H9 (cell line): ENCODE measurements around the gene ARSI. TPM values are rescaled to one million over a fixed set of nuclear protein-coding genes. Genes with fewer than 3 reads are reported as not detected.

Experiments
- DNase-seq: peaks from one replicate; pipeline ENCODE4 v3.0.0-alpha.2; 2017
- H2AFZ ChIP-seq: one replicate; pipeline ENCODE4 v1.6.1; 2013; ENCODE audit warnings: mild to moderate bottlenecking, low read length, control low read depth, moderate library complexity
- H2AK5ac ChIP-seq: 2 replicates; pipeline ENCODE4 v1.6.1; 2013; ENCODE audit warnings: low read length, control low read depth, mixed read lengths; ENCODE audit not compliant: insufficient read length
- H2BK120ac ChIP-seq: one replicate; pipeline ENCODE4 v1.6.1; 2013; ENCODE audit warnings: low read depth, mild to moderate bottlenecking, low read length, control low read depth, inconsistent platforms; ENCODE audit not compliant: poor library complexity, severe bottlenecking
- H2BK12ac ChIP-seq: 2 replicates; pipeline ENCODE4 v1.6.1; 2013; ENCODE audit warnings: low read length, control low read depth, mixed read lengths, low read depth; ENCODE audit not compliant: insufficient read length
- H2BK15ac ChIP-seq: 2 replicates; pipeline ENCODE4 v1.6.1; 2013; ENCODE audit warnings: low read depth, low read length, control low read depth
- H2BK20ac ChIP-seq: one replicate; pipeline ENCODE4 v1.6.1; 2013; ENCODE audit warnings: low read depth, mild to moderate bottlenecking, low read length, control low read depth, inconsistent platforms; ENCODE audit not compliant: poor library complexity, severe bottlenecking
- H2BK5ac ChIP-seq: 2 replicates; pipeline ENCODE4 v1.6.1; 2013; ENCODE audit warnings: low read length, control low read depth, mixed read lengths; ENCODE audit not compliant: insufficient read length
- H3K14ac ChIP-seq: 2 replicates; pipeline ENCODE4 v1.6.1; 2013; ENCODE audit warnings: low read length, control low read depth; ENCODE audit not compliant: insufficient read depth
- H3K18ac ChIP-seq: 2 replicates; pipeline ENCODE4 v1.6.1; 2013; ENCODE audit warnings: low read depth, mild to moderate bottlenecking, mixed read lengths, low read length, control low read depth; ENCODE audit not compliant: insufficient read length
- H3K23ac ChIP-seq: 2 replicates; pipeline ENCODE4 v1.6.1; 2013; ENCODE audit warnings: low read length, control low read depth, mixed read lengths, low read depth; ENCODE audit not compliant: insufficient read length
- H3K23me2 ChIP-seq: 2 replicates; pipeline ENCODE4 v1.6.1; 2013; ENCODE audit warnings: low read depth, mild to moderate bottlenecking, mixed read lengths, low read length, control low read depth; ENCODE audit not compliant: insufficient read length, poor library complexity, severe bottlenecking
- H3K27ac ChIP-seq: 2 replicates; pipeline ENCODE4 v1.5.1; 2013; ENCODE audit warnings: low read length, control low read depth, mixed read lengths, low read depth; ENCODE audit not compliant: insufficient read length
- H3K27me3 ChIP-seq: 2 replicates; pipeline ENCODE4 v1.6.1; 2013; ENCODE audit warnings: low read length, control low read depth, inconsistent platforms; ENCODE audit not compliant: insufficient read depth
- H3K4ac ChIP-seq: 2 replicates; pipeline ENCODE4 v1.6.1; 2013; ENCODE audit warnings: low read depth, mild to moderate bottlenecking, control low read depth, inconsistent platforms, low read length, moderate library complexity
- H3K4me1 ChIP-seq: 2 replicates; pipeline ENCODE4 v1.6.1; 2013; ENCODE audit warnings: low read length, control low read depth, inconsistent platforms; ENCODE audit not compliant: insufficient read depth
- H3K4me2 ChIP-seq: 2 replicates; pipeline ENCODE4 v1.6.1; 2013; ENCODE audit warnings: low read length, control low read depth, mixed read lengths; ENCODE audit not compliant: insufficient read length, insufficient read depth
- H3K56ac ChIP-seq: 2 replicates; pipeline ENCODE4 v1.6.1; 2013; ENCODE audit warnings: low read depth, mild to moderate bottlenecking, mixed read lengths, low read length, control low read depth; ENCODE audit not compliant: insufficient read length
- H3K79me1 ChIP-seq: 2 replicates; pipeline ENCODE4 v1.6.1; 2013; ENCODE audit warnings: low read depth, mild to moderate bottlenecking, moderate library complexity, low read length, control low read depth, inconsistent platforms; ENCODE audit not compliant: insufficient read depth, poor library complexity, severe bottlenecking
- H3K79me2 ChIP-seq: 2 replicates; pipeline ENCODE4 v1.6.1; 2013; ENCODE audit warnings: low read length, control low read depth, inconsistent platforms; ENCODE audit not compliant: insufficient read depth
- H3K9ac ChIP-seq: 2 replicates; pipeline ENCODE4 v1.6.1; 2013; ENCODE audit warnings: low read length, control low read depth, mixed read lengths; ENCODE audit not compliant: insufficient read length; ENCODE audit errors: extremely low read depth
- H3K9me3 ChIP-seq: one replicate; pipeline ENCODE4 v1.6.1; 2013; ENCODE audit warnings: low read depth, low read length, inconsistent platforms; ENCODE audit not compliant: control insufficient read depth
- H3T11ph ChIP-seq: one replicate; pipeline ENCODE4 v1.6.1; 2013; ENCODE audit warnings: mild to moderate bottlenecking, low read length, control low read depth, inconsistent platforms
- H4K20me1 ChIP-seq: one replicate; pipeline ENCODE4 v1.6.1; 2013; ENCODE audit not compliant: control insufficient read depth, insufficient read length, insufficient read depth
- H4K5ac ChIP-seq: 2 replicates; pipeline ENCODE4 v1.6.1; 2013; ENCODE audit warnings: low read depth, mild to moderate bottlenecking, mixed read lengths, low read length, control low read depth; ENCODE audit not compliant: insufficient read length
- H4K8ac ChIP-seq: replicated peaks from 2 replicates; pipeline ENCODE4 v1.6.1; 2013; ENCODE audit warnings: low read length, control low read depth, mixed read lengths, low read depth; ENCODE audit not compliant: insufficient read length
- H4K91ac ChIP-seq: 2 replicates; pipeline ENCODE4 v1.6.1; 2013; ENCODE audit warnings: low read depth, mild to moderate bottlenecking, moderate library complexity, mixed read lengths, low read length, control low read depth; ENCODE audit not compliant: insufficient read length
- H3K27ac Mint-ChIP-seq, 3 experiments: 2 replicates in 2 of 3; 3 replicates in 1 of 3; pipeline ENCODE4 v1.8.0; 2020 to 2021; ENCODE audit warnings: mixed read lengths in 3 of 3, mild to moderate bottlenecking in 1 of 3, moderate library complexity in 1 of 3
- H3K27me3 Mint-ChIP-seq: 2 replicates; pipeline ENCODE4 v1.8.0; 2021; ENCODE audit warnings: low read depth, mild to moderate bottlenecking, moderate library complexity, mixed read lengths
- H3K36me3 Mint-ChIP-seq, 3 experiments: 2 replicates in 2 of 3; 3 replicates in 1 of 3; pipeline ENCODE4 v1.8.0; 2020 to 2021; ENCODE audit warnings: low read depth in 3 of 3, mixed read lengths in 3 of 3; ENCODE audit not compliant: insufficient read depth in 1 of 3
- H3K4me1 Mint-ChIP-seq, 2 experiments: 2 replicates each; pipeline ENCODE4 v1.8.0; 2020; ENCODE audit warnings: mixed read lengths in 2 of 2
- H3K4me3 Mint-ChIP-seq, 2 experiments: 2 replicates in 1 of 2; 3 replicates in 1 of 2; pipeline ENCODE4 v1.8.0; 2020 to 2021; ENCODE audit warnings: mild to moderate bottlenecking in 2 of 2, mixed read lengths in 2 of 2, moderate library complexity in 1 of 2
- H3K9me3 Mint-ChIP-seq, 2 experiments: 2 replicates in 1 of 2; 3 replicates in 1 of 2; pipeline ENCODE4 v1.8.0; 2020; ENCODE audit warnings: mild to moderate bottlenecking in 2 of 2, mixed read lengths in 2 of 2, moderate library complexity in 1 of 2
- WGBS: extraction: QIAGEN DNeasy Blood & Tissue Kit; methylation state at CpG from one replicate; pipeline ENCODE4 v1.1.7; 2013; ENCODE audit warnings: missing lambda C conversion rate, low lambda C conversion rate, mixed read lengths; ENCODE audit not compliant: insufficient read length; ENCODE audit errors: extremely low coverage; 5-methylcytosine and 5-hydroxymethylcytosine counted together
- total RNA-seq: library from RNA; stranded (reverse); gene quantifications from 2 replicates; pipeline ENCODE4 v1.2.1, GENCODE V29; 2021
- TF ChIP-seq, protein P1 (sequence below): fragments of 200-600 bp; sonication (generic); conservative IDR thresholded peaks from 3 replicates; pipeline ENCODE4 v1.8.0; 2021; ENCODE audit warnings: antibody characterized with exemption, mild to moderate bottlenecking

Gene ARSI
- total RNA-seq, 1 experiment from 2014 or later: 1.7 TPM

DNA sequence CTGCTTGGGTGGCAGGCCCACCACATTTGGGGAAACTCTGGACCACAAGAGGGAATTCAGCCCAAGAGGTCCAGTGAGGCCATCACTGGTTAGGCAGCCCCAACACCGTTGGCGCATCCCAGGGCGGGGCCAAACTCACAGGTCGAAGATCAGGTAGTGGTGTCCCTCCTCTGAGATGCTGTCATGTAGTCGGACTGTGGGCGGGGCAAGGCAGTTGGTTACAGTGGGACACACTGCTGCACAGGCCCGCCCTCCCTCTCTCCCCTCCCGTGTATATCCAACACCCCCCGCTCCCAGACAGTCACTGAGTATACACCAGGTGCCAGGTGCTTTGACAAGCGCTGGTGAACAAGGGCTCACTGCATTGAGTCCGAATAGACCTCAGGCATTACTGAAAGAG, 45.3 kb downstream of the ARSI start:
- Histone ChIP-seq H2BK5ac (no peak overlapping the region), H3K4me2 (no peak overlapping the region), H2AK5ac (no peak overlapping the region), H3K9ac (no peak overlapping the region), H3K4me1 (no peaks in the 10 kb centered on the region; the same call in 1 of the 2 replicates), H3K27ac (no peak overlapping the region), H2AFZ (no peak overlapping the region), H2BK15ac (no peak overlapping the region), H4K5ac (no peak overlapping the region), H3K23ac (no peak overlapping the region), H3K56ac (no peak overlapping the region), H2BK20ac (no peak overlapping the region), H3K27me3 (no peaks in the 10 kb centered on the region), H3T11ph (no peak overlapping the region), H4K91ac (no peak overlapping the region), H3K18ac (no peak overlapping the region), H3K4ac (no peak overlapping the region), H4K8ac (no peak overlapping the region), H3K14ac (no peak overlapping the region), H3K79me2 (no peaks in the 10 kb centered on the region), H3K23me2 (no peaks in the 10 kb centered on the region), H3K9me3 (no peaks in the 10 kb centered on the region), H2BK120ac (no peak overlapping the region), H4K20me1 (no peaks in the 10 kb centered on the region), H3K79me1 (no peaks in the 10 kb centered on the region), H2BK12ac (no peak overlapping the region)
- Mint-ChIP-seq H3K4me3 (no peak overlapping the region), H3K27ac (no peak overlapping the region), H3K9me3 (no peaks in the 10 kb centered on the region), H3K4me1 (peaks cover 5 to 14% of the 10 kb centered on the region in 2 experiments), H3K27me3 (peaks cover 6% of the 10 kb centered on the region), H3K36me3 (no peaks in the 10 kb centered on the region; a peak in 1 of 7 replicates)
- no peak for DNase-seq
- WGBS: no CpG with 5 or more reads among the region's 11 CpGs
- TF ChIP-seq, protein P1, sequence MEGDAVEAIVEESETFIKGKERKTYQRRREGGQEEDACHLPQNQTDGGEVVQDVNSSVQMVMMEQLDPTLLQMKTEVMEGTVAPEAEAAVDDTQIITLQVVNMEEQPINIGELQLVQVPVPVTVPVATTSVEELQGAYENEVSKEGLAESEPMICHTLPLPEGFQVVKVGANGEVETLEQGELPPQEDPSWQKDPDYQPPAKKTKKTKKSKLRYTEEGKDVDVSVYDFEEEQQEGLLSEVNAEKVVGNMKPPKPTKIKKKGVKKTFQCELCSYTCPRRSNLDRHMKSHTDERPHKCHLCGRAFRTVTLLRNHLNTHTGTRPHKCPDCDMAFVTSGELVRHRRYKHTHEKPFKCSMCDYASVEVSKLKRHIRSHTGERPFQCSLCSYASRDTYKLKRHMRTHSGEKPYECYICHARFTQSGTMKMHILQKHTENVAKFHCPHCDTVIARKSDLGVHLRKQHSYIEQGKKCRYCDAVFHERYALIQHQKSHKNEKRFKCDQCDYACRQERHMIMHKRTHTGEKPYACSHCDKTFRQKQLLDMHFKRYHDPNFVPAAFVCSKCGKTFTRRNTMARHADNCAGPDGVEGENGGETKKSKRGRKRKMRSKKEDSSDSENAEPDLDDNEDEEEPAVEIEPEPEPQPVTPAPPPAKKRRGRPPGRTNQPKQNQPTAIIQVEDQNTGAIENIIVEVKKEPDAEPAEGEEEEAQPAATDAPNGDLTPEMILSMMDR: no peak
